ENCODE data around the gene ATOSB.
A peak's percentile ranks its signal among the peaks of the same experiment; 100 is the strongest.

ATOSB gene

DNA sequence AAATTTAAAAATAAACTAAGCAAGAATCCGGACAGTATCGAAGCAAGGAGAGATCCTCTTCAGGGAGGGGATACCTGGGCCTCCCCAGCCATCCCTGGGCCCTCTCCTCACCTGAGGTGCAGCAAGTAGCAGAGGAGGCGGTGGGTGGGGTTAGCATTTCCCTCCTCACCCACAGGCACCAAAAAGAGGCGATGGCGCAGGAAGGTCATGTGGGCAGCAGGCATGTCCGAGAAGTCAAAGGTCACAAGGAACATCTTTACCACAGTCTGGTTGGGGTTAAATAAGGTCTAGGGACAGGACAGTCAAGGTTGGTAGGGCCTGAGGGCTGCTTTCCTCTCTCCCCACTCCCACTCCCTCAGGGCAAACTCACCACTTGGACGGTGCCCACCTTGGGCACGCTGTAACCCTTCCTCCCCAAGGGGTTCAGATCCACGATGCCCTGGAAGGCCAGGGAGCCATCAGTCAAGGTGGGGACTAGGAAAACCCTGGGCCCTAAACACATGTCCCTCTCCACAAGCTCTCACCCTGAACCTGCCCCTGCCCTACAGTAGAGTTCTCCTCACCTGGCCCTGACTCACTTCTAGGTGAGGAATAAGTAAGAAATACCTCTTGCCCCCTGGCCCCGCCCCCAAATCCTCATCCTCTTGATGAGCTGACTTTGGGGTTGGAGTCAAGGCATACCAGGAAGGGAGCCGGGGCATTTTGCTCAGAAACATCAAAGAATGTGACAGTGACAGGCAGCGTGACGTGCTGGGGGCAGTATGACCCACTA is 9.9 kb downstream of the ATOSB start:
- DNase-seq (ENCODE audit: low spot score in 2 of 2) (no peak), ATAC-seq (no peak)
- Mint-ChIP-seq H3K27ac (no peak overlapping the region), H3K4me1 (peaks cover 47% of the 10 kb centered on the region), H3K4me3 (no peak overlapping the region), H3K36me3 (peaks cover 50% of the 10 kb centered on the region), H3K9me3 (no peaks in the 10 kb centered on the region)

DNA sequence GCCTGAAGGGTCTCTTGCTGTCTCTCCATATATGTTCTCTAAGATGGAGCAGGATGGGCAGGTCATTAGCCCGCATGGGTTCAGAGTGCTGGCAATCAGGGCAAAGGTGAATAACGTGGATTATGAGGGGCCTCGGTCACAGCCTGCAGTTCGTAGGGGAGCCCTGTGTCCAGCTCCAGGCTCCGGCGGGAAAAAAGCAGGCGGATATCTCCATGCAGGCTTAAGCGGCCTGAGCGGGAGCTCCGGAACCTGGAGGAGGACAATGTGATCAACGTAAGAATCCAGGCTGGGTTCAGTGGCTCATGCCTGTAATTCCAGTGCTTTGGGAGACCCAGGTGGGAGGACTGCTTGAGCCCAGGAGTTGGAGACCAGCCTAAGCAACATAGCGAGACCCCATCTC is 10.5 kb downstream of the ATOSB start:
- no peak overlapping the region for H3K4me3 Mint-ChIP-seq
- ATAC-seq = no peak

DNA sequence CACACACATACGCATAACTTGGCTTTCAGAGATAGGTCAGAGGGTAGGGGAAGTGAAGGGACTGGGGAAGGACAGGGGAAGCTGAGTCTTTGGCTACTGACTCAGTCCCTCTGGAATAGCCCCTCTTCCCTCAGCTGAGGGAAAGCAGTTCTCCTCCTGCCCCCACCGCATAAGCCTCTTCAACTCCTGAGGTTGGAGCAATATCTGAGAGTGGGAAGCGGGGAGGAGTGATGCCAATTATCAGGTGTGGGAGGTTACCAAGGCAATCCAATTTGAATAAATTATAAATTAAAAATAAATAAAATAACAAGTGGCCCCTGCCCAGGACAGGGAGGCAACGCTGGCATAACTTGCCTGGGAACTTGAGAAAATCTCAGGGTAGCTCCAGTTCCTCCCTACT is 11.1 kb downstream of the ATOSB start:
- H3K27ac Mint-ChIP-seq = peak overlapping the region; percentile 98
- no peak overlapping the region for H3K4me3 Mint-ChIP-seq
- peaks cover 46% of the 10 kb centered on the region for H3K4me1 Mint-ChIP-seq
- ATAC-seq = no peak
- H3K36me3 Mint-ChIP-seq = peaks cover 62% of the 10 kb centered on the region
- no peak for DNase-seq (ENCODE audit: low spot score in 2 of 2)
- H3K9me3 Mint-ChIP-seq = no peaks in the 10 kb centered on the region

More for the DNA sequence above, 10.5 kb downstream of the ATOSB start:
- Mint-ChIP-seq H3K27ac (no peak overlapping the region), H3K36me3 (peaks cover 57% of the 10 kb centered on the region), H3K9me3 (no peaks in the 10 kb centered on the region), H3K4me1 (peaks cover 46% of the 10 kb centered on the region)
- no peak for DNase-seq (ENCODE audit: low spot score in 2 of 2)

DNA sequence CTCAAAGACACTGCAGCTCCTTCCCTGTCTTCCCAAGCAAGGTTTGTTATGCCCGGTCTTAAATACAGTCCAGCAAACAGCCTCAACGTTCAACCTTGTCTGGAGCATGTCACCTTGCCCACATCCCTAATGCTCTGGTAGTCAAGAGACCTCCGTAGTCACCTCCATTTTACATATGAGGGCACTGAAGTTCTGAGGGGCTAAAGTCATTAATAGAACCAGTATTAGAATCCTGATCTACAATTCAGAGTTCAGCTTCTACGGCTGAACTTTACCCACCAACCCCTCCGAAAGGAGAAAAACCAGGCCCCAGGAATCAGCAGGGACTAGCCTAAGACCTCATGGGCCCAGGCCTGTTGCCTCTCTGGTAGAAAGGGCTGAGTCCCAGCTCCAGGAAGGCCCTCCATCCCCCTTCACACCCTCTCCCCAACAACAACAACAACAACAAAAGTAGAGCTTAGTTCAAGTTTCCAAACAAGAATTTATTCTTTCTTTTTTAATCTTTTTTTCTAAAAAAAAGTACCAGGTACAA is 11.9 kb downstream of the ATOSB start:
- Mint-ChIP-seq H3K27ac (peak overlapping the region; percentile 98), H3K4me1 (peaks cover 41% of the 10 kb centered on the region), H3K9me3 (no peaks in the 10 kb centered on the region), H3K4me3 (peak overlapping the region; percentile 95), H3K36me3 (peaks cover 71% of the 10 kb centered on the region)
- DNase-seq (ENCODE audit: low spot score in 2 of 2) = no peak
- no peak for ATAC-seq

DNA sequence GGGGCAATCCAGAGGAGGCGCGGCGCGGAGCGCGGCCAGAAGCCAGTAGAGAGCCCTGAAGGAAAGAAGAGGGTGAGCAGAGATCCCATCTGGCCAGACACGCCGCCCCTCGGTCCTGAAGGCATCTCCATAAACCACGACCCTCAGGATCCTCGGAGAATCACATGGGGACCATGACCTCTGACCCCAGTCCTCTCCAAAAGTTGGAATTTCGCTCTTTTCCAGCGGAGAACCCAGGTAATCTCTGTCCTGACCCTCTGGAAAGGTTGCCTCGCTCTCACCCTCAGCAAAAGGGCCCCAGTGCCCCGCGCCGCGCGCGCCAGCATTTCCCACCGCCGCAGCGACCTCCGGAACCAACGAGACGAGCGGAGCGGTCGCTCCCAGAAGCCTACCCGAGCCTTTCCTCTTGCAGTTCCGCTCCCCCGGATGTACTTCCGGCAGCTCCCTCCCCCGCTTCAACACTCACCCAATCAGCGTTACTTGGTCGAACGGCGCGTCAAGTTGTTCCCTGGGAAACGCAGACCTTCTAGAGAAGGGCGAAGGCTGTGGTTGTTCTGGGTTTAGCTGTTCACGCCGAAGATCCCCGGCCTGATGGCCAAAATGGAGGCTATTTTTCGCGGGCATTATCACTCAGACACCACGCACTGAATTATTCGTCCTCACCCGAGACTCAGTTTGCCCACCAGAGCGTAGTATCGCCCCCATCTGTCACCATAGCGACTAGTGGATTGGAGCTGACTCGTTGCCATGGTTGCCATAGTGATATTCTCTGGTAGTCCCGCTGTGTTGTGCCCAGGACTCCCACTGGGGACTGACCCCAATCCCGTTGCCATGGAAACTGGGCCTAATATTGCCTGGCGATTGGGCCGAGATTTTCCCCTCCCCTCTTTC is 12.6 kb downstream of the ATOSB start, which contains the start of gene STOML2:
STOML2 (minus strand) TSS at position 363 of the 891 bp plus-strand sequence; CDS start at position 326, 37 bp downstream.
- Mint-ChIP-seq H3K36me3 (peaks cover 72% of the 10 kb centered on the region), H3K9me3 (no peaks in the 10 kb centered on the region), H3K4me3 (peak within 1 kb of the TSS; percentile 95), H3K4me1 (peaks cover 41% of the 10 kb centered on the region), H3K27ac (peak within 1 kb of the TSS; percentile 98)
- ATAC-seq = peak; percentile 98
- peak; percentile 67 to 92 for DNase-seq (ENCODE audit: low spot score in 2 of 2)

DNA sequence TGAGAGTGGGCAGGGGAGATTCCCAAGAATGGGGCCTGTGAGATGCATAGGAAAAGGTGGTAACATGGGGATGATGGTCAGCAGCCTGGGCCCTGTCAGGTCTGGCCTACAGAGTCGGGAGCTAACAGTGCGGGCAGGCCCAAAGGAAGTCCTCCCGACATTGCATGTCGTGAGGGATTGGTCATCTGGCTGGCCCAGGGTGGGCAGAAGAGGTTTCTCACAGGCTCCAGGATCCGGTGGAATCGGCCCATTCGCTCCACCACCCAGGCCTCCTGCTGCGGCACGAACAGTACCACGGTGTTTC is 13.2 kb downstream of the ATOSB start:
- no peaks in the 10 kb centered on the region for H3K9me3 Mint-ChIP-seq
- H3K4me1 Mint-ChIP-seq = peaks cover 41% of the 10 kb centered on the region
- no peak for DNase-seq (ENCODE audit: low spot score in 2 of 2)
- H3K36me3 Mint-ChIP-seq = peaks cover 71% of the 10 kb centered on the region
- peak overlapping the region; percentile 98 for H3K27ac Mint-ChIP-seq
- ATAC-seq = no peak
- H3K4me3 Mint-ChIP-seq = peak overlapping the region; percentile 95

DNA sequence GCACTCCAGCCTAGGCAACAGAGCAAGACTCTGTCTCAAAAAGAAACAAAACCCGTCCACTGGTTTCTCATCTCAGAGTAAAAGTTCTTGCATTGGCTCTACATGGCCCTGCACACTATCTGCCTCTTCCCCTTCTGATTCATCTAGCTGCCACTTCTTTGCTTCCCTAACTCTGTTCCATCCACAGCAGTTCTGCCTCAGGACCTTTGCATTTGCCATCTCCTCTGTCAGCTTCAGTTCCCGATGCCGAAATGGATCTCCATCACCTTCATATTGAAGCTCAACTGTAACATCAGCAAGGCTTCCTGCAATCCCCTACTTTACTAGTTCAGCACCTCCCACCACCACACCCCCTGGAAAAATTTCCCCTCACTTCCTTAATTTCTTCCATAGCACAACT is 18.1 kb downstream of the ATOSB start:
- no peak for ATAC-seq
- no peaks in the 10 kb centered on the region for H3K9me3 Mint-ChIP-seq
- peaks cover 56% of the 10 kb centered on the region for H3K36me3 Mint-ChIP-seq
- no peak overlapping the region for H3K27ac Mint-ChIP-seq
- no peak overlapping the region for H3K4me3 Mint-ChIP-seq
- H3K4me1 Mint-ChIP-seq = peaks cover 59% of the 10 kb centered on the region
- no peak for DNase-seq (ENCODE audit: low spot score in 2 of 2)

DNA sequence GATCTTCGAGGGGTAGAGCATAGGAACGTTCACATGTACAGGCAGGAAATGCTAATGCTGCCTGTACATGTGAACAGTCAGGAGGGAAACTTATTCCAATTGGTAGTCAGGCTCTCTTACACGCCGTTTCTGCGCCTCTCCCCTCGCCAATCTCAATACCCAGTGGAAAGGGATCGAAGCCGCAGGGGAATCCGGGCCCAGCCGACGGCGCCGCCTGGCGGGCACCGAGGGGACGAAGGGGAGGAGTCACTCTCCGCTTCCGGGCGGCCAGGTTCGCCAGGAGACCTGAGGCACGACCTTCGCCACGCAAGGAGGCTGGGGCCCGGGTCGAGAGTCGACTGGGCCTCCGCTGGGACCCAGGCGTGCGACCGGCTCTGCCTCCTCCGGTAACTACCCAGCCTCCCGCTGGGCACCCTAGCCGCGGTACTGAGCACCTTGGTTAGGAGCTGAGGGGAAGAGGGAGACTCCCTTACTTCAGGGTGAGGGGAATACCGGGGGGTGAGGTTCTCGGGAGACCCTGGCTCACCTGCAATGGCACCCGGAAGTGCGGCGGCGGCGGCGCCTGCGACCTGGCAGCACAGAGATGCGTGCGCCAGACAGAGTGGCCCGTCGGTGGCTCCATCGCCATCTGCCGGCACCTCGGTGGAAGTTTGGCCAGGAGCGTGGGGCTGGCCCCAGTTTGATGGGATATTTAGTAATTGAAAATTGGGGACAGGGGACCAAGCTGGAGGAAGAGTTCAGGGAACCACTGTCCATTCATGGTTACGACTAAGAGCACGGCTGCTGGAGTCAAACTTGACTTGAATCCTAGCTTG is 19.4 kb downstream of the ATOSB start, which contains the start of gene PIGO:
PIGO (minus strand) TSS at position 557 of the 815 bp plus-strand sequence. CDS start 1,026 bp downstream, outside the sequence.
- H3K4me3 Mint-ChIP-seq = peak within 1 kb of the TSS; percentile 79
- DNase-seq (ENCODE audit: low spot score in 2 of 2) (peak; percentile 89 to 94), ATAC-seq (peak; percentile 94)
- no peaks in the 10 kb centered on the region for H3K9me3 Mint-ChIP-seq
- peak within 1 kb of the TSS; percentile 96 for H3K27ac Mint-ChIP-seq
- peaks cover 64% of the 10 kb centered on the region for H3K36me3 Mint-ChIP-seq
- peaks cover 46% of the 10 kb centered on the region for H3K4me1 Mint-ChIP-seq

DNA sequence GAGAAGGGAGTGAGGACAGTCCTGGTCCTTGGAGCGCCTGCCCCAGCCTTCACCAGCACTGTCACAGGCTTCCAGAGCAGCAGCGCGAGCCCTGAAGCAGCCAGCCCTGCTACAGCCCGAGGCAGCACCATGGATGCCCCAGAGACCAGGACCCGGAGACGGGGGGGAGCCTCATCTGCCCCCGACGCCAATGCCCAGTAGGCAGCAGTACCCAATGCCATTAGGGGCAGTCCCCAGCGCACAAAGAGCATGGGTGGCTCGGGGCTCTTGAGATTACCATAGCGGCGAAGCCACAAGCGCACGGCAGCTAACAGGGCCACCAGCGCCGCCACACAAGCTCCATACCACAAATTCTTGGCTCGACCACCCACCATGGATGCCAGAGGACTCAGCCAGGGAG is 24.1 kb downstream of the ATOSB start:
- peaks cover 27% of the 10 kb centered on the region for H3K4me1 Mint-ChIP-seq
- H3K9me3 Mint-ChIP-seq = no peaks in the 10 kb centered on the region
- DNase-seq (ENCODE audit: low spot score in 2 of 2) (no peak), ATAC-seq (no peak)
- H3K36me3 Mint-ChIP-seq = peaks cover 72% of the 10 kb centered on the region
- no peak overlapping the region for H3K27ac Mint-ChIP-seq
- H3K4me3 Mint-ChIP-seq = no peak overlapping the region

DNA sequence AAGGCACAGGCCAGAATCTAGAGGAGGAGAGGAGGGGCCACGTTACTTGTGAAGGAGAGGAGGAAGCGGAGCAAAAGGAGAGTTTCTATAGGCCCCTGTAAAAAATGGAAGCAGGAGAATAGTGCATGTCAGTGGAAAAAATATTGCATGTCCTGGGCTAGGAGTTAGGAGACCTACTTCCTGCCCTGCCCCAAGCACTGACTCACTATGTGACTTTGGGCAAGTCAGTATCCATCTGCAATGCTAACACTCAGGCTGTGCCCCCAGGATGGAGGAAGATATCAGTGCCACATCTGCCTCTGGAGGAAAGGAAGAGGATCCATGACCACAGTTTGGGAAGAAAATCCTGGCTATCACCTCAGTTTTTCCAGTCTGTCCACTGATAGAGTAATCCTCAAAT is 26.2 kb downstream of the ATOSB start:
- H3K36me3 Mint-ChIP-seq = peaks cover 61% of the 10 kb centered on the region
- H3K9me3 Mint-ChIP-seq = no peaks in the 10 kb centered on the region
- ATAC-seq = no peak
- no peak overlapping the region for H3K4me3 Mint-ChIP-seq
- H3K4me1 Mint-ChIP-seq = peaks cover 6% of the 10 kb centered on the region
- DNase-seq (ENCODE audit: low spot score in 2 of 2) = no peak
- no peak overlapping the region for H3K27ac Mint-ChIP-seq

DNA sequence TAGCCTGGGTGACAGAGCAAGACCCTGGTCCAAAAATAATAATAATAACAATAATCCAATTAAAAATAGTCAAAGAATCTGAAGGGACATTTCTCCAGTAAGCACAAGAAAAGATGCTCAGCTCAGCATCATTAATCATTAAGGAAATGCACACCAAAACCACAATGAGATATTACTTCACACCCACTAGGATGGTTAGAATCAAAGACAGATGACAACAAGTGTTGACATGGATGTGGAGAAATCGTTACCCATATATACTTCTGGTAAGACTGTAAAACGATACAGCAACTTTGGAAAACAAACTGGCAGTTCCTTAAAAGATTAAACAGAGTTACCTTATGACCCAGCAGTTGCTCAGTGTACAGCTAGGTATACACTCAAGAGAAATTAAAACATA is 30.6 kb downstream of the ATOSB start:
- peak; percentile 61 for ATAC-seq
- DNase-seq (ENCODE audit: low spot score in 2 of 2) = no peak
- peaks cover 4% of the 10 kb centered on the region for H3K4me1 Mint-ChIP-seq
- no peak overlapping the region for H3K27ac Mint-ChIP-seq
- H3K36me3 Mint-ChIP-seq = peaks cover 34% of the 10 kb centered on the region
- no peak overlapping the region for H3K4me3 Mint-ChIP-seq
- no peaks in the 10 kb centered on the region for H3K9me3 Mint-ChIP-seq

DNA sequence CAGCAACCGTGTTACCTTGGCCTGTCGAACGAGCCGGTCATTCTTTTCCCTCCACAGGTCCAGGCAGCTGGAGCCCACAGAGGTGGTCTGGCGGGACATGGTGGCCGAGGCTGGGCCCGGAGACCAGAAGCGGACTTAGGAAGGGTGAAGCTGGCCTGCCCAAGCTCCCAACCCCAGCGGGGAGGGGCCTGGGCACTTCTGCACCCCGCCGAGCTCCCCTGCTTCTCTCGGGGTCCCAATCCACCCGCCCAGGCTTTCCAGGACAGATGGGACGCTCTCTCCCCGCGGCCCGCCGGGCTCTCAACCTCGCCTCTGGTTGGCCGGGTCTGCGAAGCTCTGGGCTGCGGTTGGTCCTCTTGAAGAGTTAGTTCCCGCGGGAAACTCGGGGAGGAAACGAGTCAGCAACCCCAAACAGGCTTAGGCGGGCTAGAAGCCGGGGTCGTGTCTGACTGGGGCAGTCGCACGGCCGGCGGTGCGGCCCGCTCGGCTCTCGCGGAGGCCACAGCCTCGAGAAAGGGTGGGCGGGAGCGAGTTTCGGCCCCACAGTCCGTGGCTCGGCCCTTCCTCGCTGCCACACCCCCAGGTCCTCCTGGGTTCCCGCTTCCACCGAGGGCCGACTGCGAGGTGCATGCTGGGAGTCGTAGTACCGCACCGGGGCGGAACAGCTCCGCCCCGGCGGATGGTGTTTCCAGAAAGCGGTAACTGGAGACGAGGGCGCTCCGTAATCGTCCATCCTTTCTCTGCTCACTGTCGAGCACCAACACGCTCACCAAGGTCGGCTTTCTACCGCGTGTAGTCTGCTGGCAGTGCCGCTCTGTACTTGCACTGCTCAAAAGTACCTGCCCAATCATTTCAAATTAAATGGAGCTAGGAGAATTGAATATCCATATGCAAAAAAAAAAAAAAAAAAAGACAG is 36.0 kb downstream of the ATOSB start, which contains the start of gene FANCG:
FANCG (minus strand) TSS at position 517 of the 916 bp plus-strand sequence; CDS start at position 99, 418 bp downstream.
- H3K4me1 Mint-ChIP-seq = peaks cover 36% of the 10 kb centered on the region
- H3K9me3 Mint-ChIP-seq = no peaks in the 10 kb centered on the region
- H3K36me3 Mint-ChIP-seq = peaks cover 46% of the 10 kb centered on the region
- ATAC-seq (peak; percentile 94), DNase-seq (ENCODE audit: low spot score in 2 of 2) (peak; percentile 72 to 93)
- H3K27ac Mint-ChIP-seq = peak within 1 kb of the TSS; percentile 96
- peak within 1 kb of the TSS; percentile 95 for H3K4me3 Mint-ChIP-seq

DNA sequence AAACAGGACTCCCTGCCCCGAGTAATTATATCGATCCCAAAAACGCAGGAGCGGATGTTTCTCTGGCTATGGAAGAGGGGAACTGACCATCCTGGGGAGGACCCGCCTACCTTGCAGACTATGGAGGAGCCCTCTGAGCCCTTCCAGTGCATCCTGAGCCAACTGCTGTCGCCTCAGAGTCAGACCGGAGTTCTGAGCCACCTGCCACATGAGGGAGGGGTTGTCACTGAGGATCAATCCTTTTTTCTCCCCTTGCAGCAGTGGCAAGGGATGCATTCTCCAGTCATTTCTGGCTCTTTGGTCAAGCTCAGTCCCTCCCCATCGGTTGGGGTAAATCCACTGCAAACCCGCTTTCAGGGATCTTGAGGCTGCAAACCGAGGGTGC is 36.6 kb downstream of the ATOSB start:
- Mint-ChIP-seq H3K27ac (peak overlapping the region; percentile 96), H3K4me1 (peaks cover 42% of the 10 kb centered on the region), H3K36me3 (peaks cover 52% of the 10 kb centered on the region), H3K4me3 (peak overlapping the region; percentile 95), H3K9me3 (no peaks in the 10 kb centered on the region)
- DNase-seq (ENCODE audit: low spot score in 2 of 2) (peak in 1 of 2 donors; percentile 58), ATAC-seq (peak; percentile 2)

DNA sequence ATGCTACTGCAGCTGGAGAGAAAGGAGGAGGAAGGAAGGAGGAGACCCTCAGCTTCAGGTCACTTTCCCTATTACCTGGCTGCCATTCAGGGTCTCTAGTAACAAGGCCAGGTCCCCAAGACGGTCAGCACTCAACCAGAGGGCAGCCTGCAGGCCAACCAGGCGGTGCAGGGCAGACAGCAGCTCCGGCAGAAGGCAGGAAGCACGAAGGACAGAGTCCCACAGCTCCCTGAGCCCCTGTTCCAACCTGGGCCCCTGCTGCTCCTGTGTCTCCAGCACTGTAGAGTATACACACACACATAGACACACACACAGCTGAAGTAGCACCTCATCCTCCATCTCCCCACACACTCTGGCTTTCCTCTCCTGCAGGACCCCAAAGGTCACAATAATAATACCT is 37.6 kb downstream of the ATOSB start:
- H3K4me1 Mint-ChIP-seq = peaks cover 52% of the 10 kb centered on the region
- H3K27ac Mint-ChIP-seq = peak overlapping the region; percentile 96
- peaks cover 59% of the 10 kb centered on the region for H3K36me3 Mint-ChIP-seq
- no peak for ATAC-seq
- H3K9me3 Mint-ChIP-seq = no peaks in the 10 kb centered on the region
- no peak for DNase-seq (ENCODE audit: low spot score in 2 of 2)
- peak overlapping the region; percentile 95 for H3K4me3 Mint-ChIP-seq
